T-helper 17 cell (primary cell): ENCODE measurements around the gene PERCC1. TPM values are rescaled to one million over a fixed set of nuclear protein-coding genes. Genes with fewer than 3 reads are reported as not detected.
"Not testable (repeated sequence)": the region's sequence is repeated elsewhere in the genome, so short reads cannot be mapped to it uniquely, and the experiment has no call there.

Source experiments
- ATAC-seq: fragments of 150-1000 bp; cut with Tn5 transposase; 2 replicates; pipeline ENCODE4 v1.10.0; 2021; ENCODE audit warnings: mild to moderate bottlenecking, moderate library complexity
- DNase-seq, 3 donors: peaks; one replicate each; pipeline versions ENCODE4 v3.0.0 to v3.0.0-alpha.2; 2020 to 2021
- H3K9me3 ChIP-seq: one replicate; pipeline ENCODE4 v1.7.0; 2013; ENCODE audit warnings: low read length, mild to moderate bottlenecking; ENCODE audit not compliant: control insufficient read depth, poor library complexity, severe bottlenecking
- H3K27ac Mint-ChIP-seq: one replicate; pipeline ENCODE4 v1.8.0; 2022; ENCODE audit warnings: mild to moderate bottlenecking, moderate library complexity, mixed read lengths
- H3K27me3 Mint-ChIP-seq: one replicate; pipeline ENCODE4 v1.8.0; 2022; ENCODE audit warnings: mixed read lengths
- H3K36me3 Mint-ChIP-seq: one replicate; pipeline ENCODE4 v1.8.0; 2022; ENCODE audit warnings: low read depth, mixed read lengths
- H3K4me1 Mint-ChIP-seq: one replicate; pipeline ENCODE4 v1.8.0; 2022; ENCODE audit warnings: mild to moderate bottlenecking, mixed read lengths
- H3K4me3 Mint-ChIP-seq: one replicate; pipeline ENCODE4 v1.8.0; 2022; ENCODE audit warnings: mild to moderate bottlenecking, moderate library complexity, mixed read lengths
- total RNA-seq, 4 donors: library from RNA in 2 of 4; stranded (reverse) in 2 of 4; gene quantifications; one replicate each; pipeline ENCODE4 v1.2.3 and lab custom pipeline; 2022 to 2026

Gene PERCC1
- total RNA-seq, 2 donors from 2014 or later = not detected

DNA sequence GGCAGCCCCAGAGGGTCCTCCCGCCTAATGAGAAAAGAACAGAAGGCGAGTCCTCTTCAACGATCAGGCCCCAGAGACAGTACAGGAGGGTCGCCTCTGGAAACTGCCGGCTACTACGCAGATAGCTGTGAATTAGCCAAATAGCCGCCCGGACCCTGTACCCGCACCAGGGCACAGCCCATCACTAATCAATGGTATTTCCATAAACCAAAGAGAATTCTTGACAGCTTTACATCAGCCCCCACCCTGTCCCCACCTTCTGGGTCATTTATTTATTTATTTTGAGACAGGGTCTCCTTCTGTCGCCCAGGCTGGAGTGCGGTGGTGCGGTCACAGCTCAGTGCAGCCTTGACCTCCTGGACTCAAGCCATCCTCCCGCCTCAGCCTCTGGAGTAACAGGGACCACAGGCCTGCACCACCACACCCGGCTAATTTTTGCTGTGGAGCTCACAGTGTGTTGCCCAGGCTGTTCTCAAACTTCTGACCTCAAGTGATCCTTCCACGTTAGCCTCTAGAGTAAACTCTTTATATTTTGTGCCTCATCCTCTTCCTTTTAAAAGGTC is 44.8 kb downstream of the PERCC1 start:
- no peaks in the 10 kb centered on the region for H3K36me3 Mint-ChIP-seq
- DNase-seq = no peak
- H3K27me3 Mint-ChIP-seq = no peaks in the 10 kb centered on the region

DNA sequence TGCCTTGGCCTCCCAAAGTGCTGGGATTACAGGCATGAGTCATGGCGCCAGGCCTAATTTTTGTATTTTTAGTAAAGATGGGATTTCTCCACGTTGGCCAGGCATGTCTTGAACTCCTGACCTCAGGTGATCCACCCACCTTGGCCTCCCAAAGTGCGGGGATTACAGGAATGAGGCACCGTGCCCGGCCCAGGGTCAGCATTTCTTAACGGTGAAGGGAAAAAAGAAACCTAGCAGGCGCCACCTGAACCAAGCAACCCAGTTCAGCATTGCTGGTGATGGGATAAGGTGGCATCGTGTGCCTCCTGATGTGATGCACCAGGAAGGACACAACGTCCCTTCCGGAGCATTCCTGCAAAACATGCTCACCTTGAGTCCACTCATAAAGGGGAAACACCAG is 46.2 kb downstream of the PERCC1 start:
- no peak for ATAC-seq
- Mint-ChIP-seq H3K27ac (peak overlapping the region; percentile 71), H3K27me3 (no peaks in the 10 kb centered on the region), H3K4me3 (peak overlapping the region; percentile 69), H3K36me3 (no peaks in the 10 kb centered on the region), H3K4me1 (peaks cover 11% of the 10 kb centered on the region)
- DNase-seq = no peak
- H3K9me3 ChIP-seq = no peaks in the 10 kb centered on the region

More for the DNA sequence above, 44.8 kb downstream of the PERCC1 start:
- Mint-ChIP-seq H3K4me1 (peaks cover 16% of the 10 kb centered on the region), H3K27ac (peak overlapping the region; percentile 78), H3K4me3 (peak overlapping the region; percentile 78)
- no peaks in the 10 kb centered on the region for H3K9me3 ChIP-seq
- no peak for ATAC-seq

DNA sequence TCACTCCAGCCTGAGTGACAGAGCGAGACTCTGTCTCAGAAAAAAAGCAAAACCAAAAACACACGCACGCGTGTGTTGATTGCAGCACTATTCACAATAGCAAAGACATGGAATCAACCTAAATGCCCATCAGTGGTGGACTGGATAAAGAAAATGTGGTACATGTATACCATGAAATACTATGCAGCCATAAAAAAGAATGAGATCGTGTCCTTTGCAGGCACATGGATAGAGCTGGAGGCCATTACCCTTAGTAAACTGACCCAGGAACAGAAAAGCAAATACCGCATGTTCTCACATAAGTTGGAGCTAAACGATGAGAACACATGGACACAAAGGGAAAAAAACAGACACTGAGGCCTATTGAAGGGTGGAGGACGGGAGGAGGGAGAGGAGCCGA is 48.1 kb downstream of the PERCC1 start:
- H3K27ac Mint-ChIP-seq, H3K4me1 Mint-ChIP-seq, H3K4me3 Mint-ChIP-seq, H3K9me3 ChIP-seq, H3K27me3 Mint-ChIP-seq, DNase-seq, ATAC-seq, H3K36me3 Mint-ChIP-seq: not testable (repeated sequence)

DNA sequence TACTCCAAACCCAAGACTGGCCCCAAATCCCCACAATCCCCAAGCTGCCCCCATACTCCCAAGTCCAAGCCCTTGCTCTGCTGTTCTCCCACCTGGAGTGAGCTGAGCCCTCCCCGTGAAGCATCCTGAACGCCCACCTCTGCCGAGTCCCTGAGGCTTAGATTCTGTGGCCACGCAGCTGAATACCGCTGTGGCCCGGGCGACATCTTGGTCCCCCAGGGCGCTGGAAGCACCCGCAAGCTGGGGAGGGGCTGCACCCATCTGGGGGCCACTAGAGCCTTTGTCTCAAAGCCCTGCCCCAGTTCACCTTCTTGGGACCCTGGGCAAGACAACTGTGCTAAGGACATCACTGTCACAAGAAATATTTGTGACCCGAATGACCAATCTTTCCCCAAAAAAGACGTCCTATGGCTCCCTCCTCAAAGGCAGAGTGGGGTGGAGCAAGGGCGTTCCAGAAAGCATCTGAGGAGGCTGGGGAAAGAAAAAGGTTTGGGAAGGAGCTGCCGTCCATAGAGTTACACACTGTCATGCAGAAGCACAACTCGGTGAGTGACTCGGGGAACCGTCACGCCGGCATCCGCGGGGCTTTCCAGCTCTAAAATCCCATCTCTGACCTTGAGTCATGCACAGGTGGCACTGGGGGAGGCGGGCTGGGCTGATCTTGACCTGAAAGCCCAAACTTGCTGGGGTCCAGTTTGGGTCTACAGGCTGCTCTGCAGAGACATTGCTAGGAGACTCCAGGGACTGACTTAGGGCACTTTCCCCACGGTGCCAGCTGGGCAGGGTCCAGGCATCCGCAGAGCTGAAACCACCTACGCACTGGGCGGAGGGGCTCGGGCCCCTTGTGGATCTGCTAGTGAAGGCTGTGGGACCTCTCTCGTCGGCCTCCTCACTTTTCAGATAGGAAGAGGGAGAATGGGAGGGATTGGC is 51.3 kb downstream of the PERCC1 start:
- ATAC-seq = no peak
- Mint-ChIP-seq H3K4me3 (no peak overlapping the region), H3K36me3 (no peaks in the 10 kb centered on the region), H3K4me1 (no peaks in the 10 kb centered on the region), H3K27ac (no peak overlapping the region), H3K27me3 (no peaks in the 10 kb centered on the region)
- DNase-seq = no peak
- no peaks in the 10 kb centered on the region for H3K9me3 ChIP-seq

Other genes with a start within 250 kb of the PERCC1 start
- not detected for gene TPSG1, start 205.8 kb upstream of the PERCC1 start, total RNA-seq
- gene TPSB2, start 200.9 kb upstream of the PERCC1 start, total RNA-seq = not detected
- gene TPSAB1, start 190.4 kb upstream of the PERCC1 start, total RNA-seq = not detected
- not detected for gene TPSD1, start 175.0 kb upstream of the PERCC1 start, total RNA-seq
- gene UBE2I, start 121.4 kb upstream of the PERCC1 start, total RNA-seq = 100 to 1,000 TPM; 233 to 249 TPM
- gene BAIAP3, start 97.4 kb upstream of the PERCC1 start, total RNA-seq = 10 to 100 TPM; 11.8 to 20.0 TPM
- gene TSR3, start 79.2 kb upstream of the PERCC1 start, total RNA-seq = 10 to 100 TPM; 24.4 to 27.7 TPM
- gene GNPTG, start 79.1 kb upstream of the PERCC1 start, total RNA-seq = 10 to 100 TPM; 39.2 to 48.0 TPM
- 10 to 100 TPM; 63.0 to 64.8 TPM for gene UNKL, start 16.4 kb upstream of the PERCC1 start, total RNA-seq
- 1 to 10 TPM; 7.0 to 8.8 TPM for gene UQCC4, start 10.3 kb upstream of the PERCC1 start, total RNA-seq
- gene CCDC154, start 13.5 kb downstream of the PERCC1 start, total RNA-seq = 1 to 10 TPM; 1.3 to 3.6 TPM
- 100 to 1,000 TPM in 1 of 2 donors, 10 to 100 TPM in 1; 93.9 to 113 TPM for gene CLCN7, start 44.0 kb downstream of the PERCC1 start, total RNA-seq
- not detected for gene PTX4, start 57.9 kb downstream of the PERCC1 start, total RNA-seq
- gene TELO2, start 62.3 kb downstream of the PERCC1 start, total RNA-seq = 10 to 100 TPM; 36.4 to 39.7 TPM
- gene TMEM204, start 102.6 kb downstream of the PERCC1 start, total RNA-seq = 10 to 100 TPM; 22.2 to 23.4 TPM
- gene IFT140, start 181.0 kb downstream of the PERCC1 start, total RNA-seq = 1 to 10 TPM; 5.5 to 7.9 TPM
- gene CRAMP1, start 181.3 kb downstream of the PERCC1 start, total RNA-seq = 10 to 100 TPM; 22.8 to 28.6 TPM
- 10 to 100 TPM; 11.6 to 14.4 TPM for gene JPT2, start 247.2 kb downstream of the PERCC1 start, total RNA-seq